HG02623 (cell line): Measurements from ENCODE around the gene ODAD4.
"Not testable (repeated sequence)": the region's sequence is repeated elsewhere in the genome, so short reads cannot be mapped to it uniquely, and the experiment has no call there.

ENCODE experiments used
- ATAC-seq: cut with Tn5 transposase; IDR thresholded peaks from one replicate; pipeline ENCODE4 v1.9.1; 2021; ENCODE audit warnings: moderate library complexity; ENCODE audit not compliant: unreplicated experiment

The ODAD4 gene

DNA sequence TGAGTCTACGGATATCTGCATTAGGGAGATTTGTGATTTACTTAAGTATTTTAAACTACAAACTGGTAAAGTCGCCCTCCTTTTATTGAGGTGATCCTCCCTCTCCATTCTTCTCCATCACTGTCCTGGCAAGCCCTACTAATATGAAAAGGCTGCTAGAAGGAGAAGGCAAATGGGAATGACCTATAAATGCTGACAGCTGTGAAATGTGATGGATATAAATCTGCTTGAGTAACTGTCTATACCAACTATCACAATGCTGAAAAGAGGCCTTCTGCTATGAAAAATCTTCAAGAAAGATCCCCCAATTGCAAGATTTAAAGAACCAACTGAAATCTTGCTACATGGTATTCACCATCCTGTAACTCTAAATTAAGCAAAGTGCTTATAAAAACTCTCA is 71.3 kb downstream of the ODAD4 start:
- no peak for ATAC-seq

DNA sequence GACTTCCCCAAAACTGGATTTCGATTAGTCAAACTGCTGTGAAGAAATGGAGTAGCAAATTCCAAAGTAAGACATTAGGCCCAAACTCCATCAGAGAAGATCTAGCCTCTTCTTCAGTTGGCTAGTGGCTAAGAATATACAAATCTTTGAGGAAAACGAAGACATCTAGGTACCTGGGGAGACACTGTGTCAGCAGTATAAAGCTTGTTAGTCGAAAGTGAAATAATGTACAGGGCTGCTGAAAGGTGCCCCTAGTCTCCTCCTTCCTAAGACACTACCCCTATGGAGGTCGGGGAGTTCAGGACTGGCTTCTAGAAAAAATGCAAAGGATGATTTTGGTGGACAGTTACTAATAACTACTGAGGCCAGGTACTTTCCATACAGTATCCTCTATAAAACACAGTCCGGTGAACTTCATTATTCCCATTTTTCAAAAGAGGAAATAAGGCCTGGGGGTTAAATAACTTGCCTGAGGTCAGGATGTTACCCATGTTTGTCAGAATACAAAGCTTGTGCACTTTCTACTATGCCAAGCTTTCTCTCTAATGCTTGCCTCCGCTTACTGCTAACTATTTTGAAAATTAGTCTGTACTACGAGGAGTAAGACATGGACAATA is 71.9 kb downstream of the ODAD4 start:
- no peak for ATAC-seq

- ATAC-seq, result no peak
Measured at GRCh38 chr17:42002792-42003301, 72.4 kb downstream of the ODAD4 start.

DNA sequence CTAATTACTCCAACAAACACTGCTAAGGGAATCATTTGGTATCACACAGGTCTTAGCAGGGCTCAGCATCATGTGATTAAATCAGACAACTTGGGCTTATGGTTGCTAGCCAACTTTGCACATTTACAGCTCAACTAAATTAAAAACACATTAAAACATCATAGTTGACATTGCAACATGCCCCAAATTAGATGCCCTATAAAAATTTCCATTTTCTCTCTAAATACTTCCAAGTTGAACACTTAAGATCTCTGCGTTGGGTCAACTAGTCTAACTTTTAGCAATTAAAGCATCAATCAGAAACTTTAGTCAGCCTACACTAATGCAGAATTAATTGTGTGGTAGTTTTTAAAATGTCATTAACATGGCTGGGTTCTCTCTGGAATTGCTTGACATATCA is 74.7 kb downstream of the ODAD4 start:
- no peak for ATAC-seq

DNA sequence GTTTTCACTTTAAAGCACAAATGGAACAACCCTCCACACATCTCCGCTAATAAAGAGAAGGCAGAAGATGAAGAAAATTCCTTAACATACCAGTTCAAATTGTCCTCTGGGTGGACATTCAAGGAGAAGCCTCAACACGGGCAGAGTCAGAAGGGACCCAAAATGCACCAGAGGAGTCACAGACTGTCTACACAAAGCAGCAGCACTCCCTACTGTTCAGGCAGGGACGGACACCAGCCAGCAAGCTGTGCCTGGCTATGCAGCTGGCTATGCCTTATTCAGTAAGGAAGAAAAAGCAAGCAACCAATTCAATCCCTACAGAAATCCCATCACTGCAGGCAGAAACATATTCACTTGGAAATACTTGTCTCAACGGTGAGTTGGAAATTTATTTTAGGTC is 78.8 kb downstream of the ODAD4 start:
- ATAC-seq, result no peak

- ATAC-seq, result not testable (repeated sequence)
Measured at GRCh38 chr17:42010266-42010680, 79.9 kb downstream of the ODAD4 start.

GRCh38 chr17:42010898-42011516 is 80.6 kb downstream of the ODAD4 start:
- ATAC-seq, result no peak

GRCh38 chr17:42012363-42012762 is 81.9 kb downstream of the ODAD4 start:
- ATAC-seq, result not testable (repeated sequence)

- ATAC-seq, result not testable (repeated sequence)
Measured at GRCh38 chr17:42013740-42014139, 83.3 kb downstream of the ODAD4 start.
